ENCODE measurements around the gene CTBP2.

- TF ChIP-seq POLR2AphosphoS5 (IDR thresholded peaks at IDR 0.05) = no peak
- TF ChIP-seq CTCF (IDR thresholded peaks at IDR 0.05) = no peak
- TF ChIP-seq POLR2A (IDR thresholded peaks at IDR 0.05) = no peak
Observed at GRCh38 chr10:125014836-125015355, 145.5 kb downstream of the CTBP2 start.

All from breast epithelium (tissue), 3 donors.